ENCODE results near the gene EHBP1L1. TPM values are rescaled to one million over a fixed set of nuclear protein-coding genes. Genes with fewer than 3 reads are reported as not detected.

EHBP1L1 gene
- total RNA-seq, 4 donors from 2014 or later: 46.5 to 101 (median 87.4) TPM

DNA sequence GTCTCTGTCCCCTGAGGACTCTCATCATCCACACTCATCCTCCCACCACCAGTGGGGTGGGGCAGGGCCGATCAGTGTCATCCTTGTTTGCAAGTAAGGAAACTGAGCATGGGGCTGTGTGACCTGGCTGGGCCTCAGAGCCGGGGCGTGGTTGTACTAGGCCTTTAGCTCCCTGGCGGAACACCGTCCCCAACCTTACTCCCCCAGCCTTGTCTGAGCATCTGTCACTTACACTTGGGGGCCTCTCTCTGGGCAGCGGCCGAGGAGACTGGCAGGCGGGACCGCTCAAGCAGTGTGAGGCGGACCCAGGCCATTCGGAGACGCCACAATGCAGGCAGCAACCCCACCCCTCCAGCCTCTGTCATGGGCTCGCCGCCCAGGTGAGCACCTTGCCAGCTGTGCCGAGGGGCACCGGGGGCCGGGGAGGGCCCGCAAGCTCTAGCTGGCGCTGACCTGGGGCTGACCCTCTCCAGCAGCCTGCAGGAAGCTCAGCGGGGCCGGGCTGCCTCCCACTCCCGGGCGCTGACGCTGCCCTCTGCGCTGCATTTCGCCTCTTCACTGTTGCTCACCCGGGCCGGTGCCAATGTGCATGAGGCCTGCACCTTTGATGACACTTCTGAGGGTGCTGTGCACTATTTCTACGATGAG lies 43.6 kb downstream of the EHBP1L1 start:
- intact Hi-C loops (cut with DNase I): loop anchor here (10.0 kb wide), 1 partner anchor 75 kb away; no protein-coding TSS in a partner anchor
- H3K4me3 ChIP-seq: no peak overlapping the region
- peaks cover 14 to 29% (median 16%) of the 10 kb centered on the region in 3 donors for H3K4me1 ChIP-seq
- DNase-seq: no peak
- no peaks in the 10 kb centered on the region for H3K27me3 ChIP-seq
- peaks cover 44 to 75% (median 52%) of the 10 kb centered on the region in 3 donors for H3K36me3 ChIP-seq
- 91 to 92% methylated on average over 9 to 20 of the region's 29 CpGs for WGBS, 2 donors
- no peak overlapping the region for H3K27ac ChIP-seq
- TF ChIP-seq POLR2A (IDR thresholded peaks at IDR 0.05) (no peak), CTCF (IDR thresholded peaks at IDR 0.05) (no peak)
- no peaks in the 10 kb centered on the region for H3K9me3 ChIP-seq

DNA sequence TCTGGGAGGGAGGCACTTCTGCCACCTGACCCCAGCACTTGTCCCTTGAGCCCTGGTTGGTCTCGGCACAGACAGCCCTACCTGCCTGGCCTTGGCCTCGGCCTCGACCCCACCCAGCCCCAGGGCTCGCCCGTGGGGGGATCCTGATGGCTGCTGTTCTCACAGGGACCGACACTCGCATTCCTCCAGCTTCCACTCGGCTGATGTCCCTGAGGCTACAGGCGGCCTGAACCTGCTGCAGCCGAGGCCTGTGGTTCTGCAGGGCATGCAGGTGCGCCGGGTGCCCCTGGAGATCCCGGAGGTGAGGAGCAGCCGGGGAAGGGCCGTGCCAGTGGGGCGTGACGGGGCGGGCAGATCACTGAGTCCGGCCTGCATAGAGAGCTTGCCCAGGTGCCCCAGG lies 44.8 kb downstream of the EHBP1L1 start:
- intact Hi-C loops (cut with DNase I): no loop called here
- peaks cover 14 to 30% (median 16%) of the 10 kb centered on the region in 3 donors for H3K4me1 ChIP-seq
- DNase-seq: no peak
- H3K4me3 ChIP-seq: no peak overlapping the region
- 97% methylated on average over 12 of the region's 19 CpGs; no CpG with 5 or more reads in 1 of the 2 donors for WGBS, 2 donors
- H3K36me3 ChIP-seq: peaks cover 44 to 88% (median 57%) of the 10 kb centered on the region in 3 donors
- no peaks in the 10 kb centered on the region for H3K27me3 ChIP-seq
- no peaks in the 10 kb centered on the region for H3K9me3 ChIP-seq
- H3K27ac ChIP-seq: no peak overlapping the region
- TF ChIP-seq CTCF (IDR thresholded peaks at IDR 0.05) (no peak), POLR2A (IDR thresholded peaks at IDR 0.05) (no peak)

GRCh38 chr11:65621460-65621859 lies 45.6 kb downstream of the EHBP1L1 start:
- H3K27ac ChIP-seq: no peak overlapping the region
- intact Hi-C loops (cut with DNase I): no loop called here
- no peak for DNase-seq

GRCh38 chr11:65622011-65622410 lies 46.2 kb downstream of the EHBP1L1 start:
- Histone ChIP-seq H3K4me3 (no peak overlapping the region), H3K4me1 (peaks cover 5 to 25% (median 6%) of the 10 kb centered on the region in 3 donors), H3K27me3 (no peaks in the 10 kb centered on the region), H3K27ac (no peak overlapping the region), H3K36me3 (peaks cover 49 to 99% (median 60%) of the 10 kb centered on the region in 3 donors), H3K9me3 (no peaks in the 10 kb centered on the region)
- intact Hi-C loops (cut with DNase I): no loop called here
- DNase-seq: no peak
- WGBS, 2 donors: 93 to 97% methylated on average over 9 to 11 of the region's 16 CpGs
- TF ChIP-seq CTCF (IDR thresholded peaks at IDR 0.05) (no peak), POLR2A (IDR thresholded peaks at IDR 0.05) (no peak)

More at GRCh38 chr11:65621460-65621859, 45.6 kb downstream of the EHBP1L1 start:
- no peaks in the 10 kb centered on the region for H3K27me3 ChIP-seq
- no peaks in the 10 kb centered on the region for H3K9me3 ChIP-seq
- peaks cover 44 to 96% (median 60%) of the 10 kb centered on the region in 3 donors for H3K36me3 ChIP-seq
- TF ChIP-seq CTCF (IDR thresholded peaks at IDR 0.05) (no peak), POLR2A (IDR thresholded peaks at IDR 0.05) (no peak)
- 93 to 97% methylated on average over 9 to 10 of the region's 14 CpGs for WGBS, 2 donors
- no peak overlapping the region for H3K4me3 ChIP-seq
- H3K4me1 ChIP-seq: peaks cover 11 to 31% (median 11%) of the 10 kb centered on the region in 3 donors

DNA sequence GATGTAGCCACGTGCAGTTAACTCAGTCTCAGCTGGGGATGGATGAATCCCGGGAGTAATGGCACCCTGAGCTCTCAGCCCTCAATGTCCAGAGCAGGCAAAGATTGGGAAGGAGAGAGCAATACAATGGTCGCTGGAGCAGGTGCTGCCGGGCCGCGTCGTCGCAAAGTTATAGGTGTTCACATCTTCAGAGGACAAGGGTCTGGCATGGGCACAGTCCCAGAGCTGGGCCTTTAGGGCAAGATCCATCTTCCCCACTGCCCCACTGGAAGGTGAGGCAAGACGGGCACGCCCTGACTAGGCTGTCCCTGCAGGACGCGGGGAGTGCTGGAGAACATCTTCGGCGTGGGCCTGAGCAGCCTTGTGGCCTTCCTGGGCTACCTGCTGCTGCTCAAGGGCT lies 47.3 kb downstream of the EHBP1L1 start:
- no peak for TF ChIP-seq POLR2A (IDR thresholded peaks at IDR 0.05)
- no peak for TF ChIP-seq CTCF (IDR thresholded peaks at IDR 0.05)
- Histone ChIP-seq H3K4me3 (no peak overlapping the region), H3K4me1 (peaks cover 0 to 14% (median 0%) of the 10 kb centered on the region in 3 donors), H3K27ac (no peak overlapping the region), H3K36me3 (peaks cover 55 to 99% (median 64%) of the 10 kb centered on the region in 3 donors), H3K27me3 (no peaks in the 10 kb centered on the region), H3K9me3 (no peaks in the 10 kb centered on the region)
- WGBS, 2 donors: 90 to 95% methylated on average over 7 to 14 of the region's 14 CpGs
- DNase-seq: no peak
- intact Hi-C loops (cut with DNase I): no loop called here
